GM12878 (cell line): ENCODE data around the gene PTCH2. TPM values are rescaled to one million over a fixed set of nuclear protein-coding genes. Genes with fewer than 3 reads are reported as not detected.

ENCODE experiments used
- ATAC-seq: fragments of 200-7000 bp; cut with Tn5 transposase; 3 replicates; pipeline ENCODE4 v1.9.1; 2020; ENCODE audit warnings: mild to moderate bottlenecking, moderate library complexity
- BruUV-seq: library from RNA; stranded (reverse); fragments of 400-500 nt; replicated peaks from 2 replicates; lab custom pipeline; 2021; lab: Mats Ljungman, UMichigan
- CTCF ChIA-PET: fragments of 300-600 bp; sonication (Branson Sonifier 250); formaldehyde crosslinking; extraction: SDS; loops from one replicate; lab custom pipeline; 2021; ENCODE audit warnings: inconsistent platforms; lab: Yijun Ruan, JAX
- POLR2A ChIA-PET: fragments of 350-600 bp; formaldehyde crosslinking; extraction: SDS; loops from one replicate; lab custom pipeline; 2021; ENCODE audit warnings: inconsistent platforms; lab: Charles Lee
- RAD21 ChIA-PET: fragments of 300-600 bp; sonication (Branson Sonifier 250); formaldehyde crosslinking; loops from one replicate; lab custom pipeline; 2023; ENCODE audit warnings: antibody characterized with exemption; ENCODE audit not compliant: unreplicated experiment; lab: Charles Lee
- SMC1A ChIA-PET: fragments of 300-600 bp; sonication (Branson Sonifier 250); formaldehyde crosslinking; loops from one replicate; lab custom pipeline; 2023; ENCODE audit not compliant: unreplicated experiment, uncharacterized antibody; lab: Charles Lee
- DNase-seq: peaks from one replicate; pipeline ENCODE4 v3.0.0-alpha.2; 2011; ENCODE audit warnings: low read depth, low spot score
- FAIRE-seq: peaks from 3 replicates; lab custom pipeline; 2011; peaks lifted over from hg19 to GRCh38; lab: Jason Lieb, UNC
- H2AFZ ChIP-seq: 2 replicates; pipeline ENCODE4 v1.6.0; 2011; ENCODE audit warnings: low read depth, low read length, control low read depth; ENCODE audit not compliant: control insufficient read depth
- H3K27ac ChIP-seq: 2 replicates; pipeline ENCODE4 v1.5.1; 2011; ENCODE audit warnings: control low read depth; ENCODE audit not compliant: control insufficient read depth, insufficient read depth
- H3K27me3 ChIP-seq, 2 experiments: replicated peaks in 1 of 2; 2 replicates each; pipeline versions ENCODE4 v1.6.0 to v1.6.1; 2011; ENCODE audit warnings: low read length in 1 of 2; ENCODE audit not compliant: control insufficient read depth in 2 of 2, insufficient read depth in 2 of 2
- H3K36me3 ChIP-seq, 2 experiments: 2 replicates each; pipeline ENCODE4 v1.5.1; 2011; ENCODE audit warnings: low read length in 1 of 2; ENCODE audit not compliant: control insufficient read depth in 2 of 2, insufficient read depth in 2 of 2
- H3K4me1 ChIP-seq: 2 replicates; pipeline ENCODE4 v1.6.1; 2011; ENCODE audit warnings: mild to moderate bottlenecking, low read length, moderate library complexity, mixed read lengths; ENCODE audit not compliant: control insufficient read depth, insufficient read depth
- H3K4me2 ChIP-seq: 2 replicates; pipeline ENCODE4 v1.6.0; 2011; ENCODE audit warnings: control low read depth; ENCODE audit not compliant: control insufficient read depth, insufficient read depth
- H3K4me3 ChIP-seq: fragments of 200-600 bp; sonication (generic); 2 replicates; pipeline ENCODE4 v1.5.1; 2016
- H3K79me2 ChIP-seq: 2 replicates; pipeline ENCODE4 v1.6.0; 2011; ENCODE audit warnings: low read length; ENCODE audit not compliant: control insufficient read depth, insufficient read depth
- H3K9ac ChIP-seq: 2 replicates; pipeline ENCODE4 v1.8.0; 2011; ENCODE audit warnings: low read length, control low read depth, mixed read lengths; ENCODE audit not compliant: control insufficient read depth, insufficient read depth
- H3K9me3 ChIP-seq: replicated peaks from 3 replicates; pipeline ENCODE4 v1.5.1; 2011; ENCODE audit warnings: mild to moderate bottlenecking, low read length; ENCODE audit not compliant: control insufficient read depth, insufficient read depth
- H4K20me1 ChIP-seq: 2 replicates; pipeline ENCODE4 v1.6.0; 2011; ENCODE audit not compliant: control insufficient read depth, insufficient read depth
- E2F8 ChIP-seq: fragments of 450-650 bp; IDR thresholded peaks from 2 replicates; pipeline ENCODE4 v1.6.1; 2018; ENCODE audit warnings: mild to moderate bottlenecking, low read depth, moderate library complexity; ENCODE audit not compliant: partially characterized antibody
- FOS ChIP-seq: IDR thresholded peaks from 3 replicates; pipeline ENCODE4 v1.6.1; 2011; ENCODE audit warnings: borderline replicate concordance; ENCODE audit not compliant: insufficient read length; ENCODE audit errors: extremely low read depth
- GABPA ChIP-seq: IDR thresholded peaks from 2 replicates; pipeline ENCODE4 v1.6.1; 2014; ENCODE audit warnings: antibody characterized with exemption, low read depth, mild to moderate bottlenecking, inconsistent platforms
- IRF3 ChIP-seq: fragments of 450-650 bp; IDR thresholded peaks from 2 replicates; pipeline ENCODE4 v1.6.1; 2014; ENCODE audit warnings: mild to moderate bottlenecking
- MEF2B ChIP-seq: fragments of 450-650 bp; IDR thresholded peaks from 2 replicates; pipeline ENCODE4 v1.6.1; 2018; ENCODE audit warnings: mild to moderate bottlenecking, moderate library complexity; ENCODE audit not compliant: partially characterized antibody, poor library complexity, severe bottlenecking
- NBN ChIP-seq: fragments of 450-650 bp; IDR thresholded peaks from 2 replicates; pipeline ENCODE4 v1.6.1; 2016
- POLR2AphosphoS5 ChIP-seq: IDR thresholded peaks from 2 replicates; pipeline ENCODE4 v1.6.1; 2011; ENCODE audit warnings: mild to moderate bottlenecking, low read length, inconsistent platforms
- RAD21 ChIP-seq: IDR thresholded peaks from 2 replicates; pipeline ENCODE4 v1.6.1; 2011; ENCODE audit warnings: mild to moderate bottlenecking, low read depth, low read length, moderate library complexity; ENCODE audit not compliant: insufficient read depth
- WRNIP1 ChIP-seq: IDR thresholded peaks from 2 replicates; pipeline ENCODE4 v1.6.1; 2011; ENCODE audit warnings: low read depth, low read length, improper control_type of control experiment, borderline replicate concordance
- ZBED1 ChIP-seq: IDR thresholded peaks from 2 replicates; pipeline ENCODE4 v1.6.1; 2016; ENCODE audit warnings: borderline replicate concordance
- ZZZ3 ChIP-seq: IDR thresholded peaks from 2 replicates; pipeline ENCODE4 v1.6.1; 2011; ENCODE audit warnings: low read depth; ENCODE audit not compliant: control insufficient read depth, insufficient read length
- WGBS: methylation state at CpG from one replicate; pipeline ENCODE4 v1.1.6; 2016; ENCODE audit warnings: low lambda C conversion rate; ENCODE audit not compliant: insufficient replicate concordance, insufficient coverage; ENCODE audit errors: missing lambda C conversion rate; 5-methylcytosine and 5-hydroxymethylcytosine counted together
- in situ Hi-C: fragments of 300-500 bp; cut with MboI; formaldehyde crosslinking; loops from 9 replicates; pipeline ENCODE4 v1.14.3; 2018; ENCODE audit warnings: mixed read lengths
- intact Hi-C: fragments of 100-400 bp; cut with micrococcal nuclease; formaldehyde crosslinking; loops from one replicate; pipeline ENCODE4 v1.14.2; 2022; ENCODE audit not compliant: unreplicated experiment
- polyA plus RNA-seq, 11 experiments: library from polyadenylated mRNA; depleted of rRNA in 4 of 11; unstranded in 6 of 11; stranded (reverse) in 5 of 11; fragments of >200 nt; fragmentation: Nextera tagmentation in 4 of 11; fragmentation: Illumina TruSeq in 1 of 11; extraction: Ambion mirVana in 4 of 11; extraction: Trizol in 1 of 11; gene quantifications; 1 replicate in 1 of 11; 2 replicates in 10 of 11; pipeline versions ENCODE4 v1.2.1 to v1.2.3, GENCODE V29; 2011 to 2016; ENCODE audit warnings: inconsistent platforms in 2 of 11, missing spikeins in 2 of 11, low read depth in 1 of 11
- total RNA-seq, 4 experiments: library from RNA; depleted of rRNA in 3 of 4; stranded (reverse); fragments of >200 nt in 3 of 4; fragmentation: Illumina TruSeq in 1 of 4; extraction: Trizol in 1 of 4; gene quantifications; 2 replicates each; pipeline versions ENCODE4 v1.2.1 to v1.2.3, GENCODE V29; 2013 to 2021

Gene PTCH2
- total and polyA plus RNA-seq, 10 of the 15 experiments (the other 5 are each of a cell fraction or from before 2014, with no cell fraction given): 0.03 to 8.4 (median 0.10) TPM

GRCh38 chr1:44803312-44804095 is 39.5 kb downstream of the PTCH2 start:
- Histone ChIP-seq H3K4me2 (no peak overlapping the region; the same call in 1 of the 2 replicates), H3K36me3 (peaks cover 6 to 9% of the 10 kb centered on the region in 2 experiments), H3K9ac (no peak overlapping the region), H3K27ac (no peak overlapping the region), H4K20me1 (no peaks in the 10 kb centered on the region), H3K4me1 (peaks cover 36% of the 10 kb centered on the region), H3K4me3 (no peak overlapping the region), H3K79me2 (peaks cover 21% of the 10 kb centered on the region), H3K9me3 (no peaks in the 10 kb centered on the region), H3K27me3 (no peaks in the 10 kb centered on the region), H2AFZ (no peak overlapping the region)
- ChIA-PET POLR2A (interaction anchor here (0.6 to 1.3 kb wide), 4 partner anchors 10 to 82 kb away, joined by 3 to 4 read pairs (median 4); no protein-coding TSS in a partner anchor), CTCF (no interaction called here), SMC1A (no interaction called here), RAD21 (no interaction called here)
- WGBS: 92% methylated on average over 13 of the region's 13 CpGs
- no TSS peak for BruUV-seq
- intact Hi-C loops (no loop called here), in situ Hi-C loops (no loop called here)
- no peak for TF ChIP-seq ZBED1
- no peak for TF ChIP-seq NBN
- 0 out of 2 replicates have a peak, but pooled peaks have one; percentile 23 for TF ChIP-seq POLR2AphosphoS5
- TF ChIP-seq ZZZ3: no peak
- TF ChIP-seq GABPA: no peak
- no peak for TF ChIP-seq FOS
- ATAC-seq: no peak
- no peak for FAIRE-seq
- DNase-seq: no peak

GRCh38 chr1:44803062-44803311 is 40.1 kb downstream of the PTCH2 start:
- no peak overlapping the region for H2AFZ ChIP-seq
- peaks cover 21% of the 10 kb centered on the region for H3K79me2 ChIP-seq
- H3K9me3 ChIP-seq: no peaks in the 10 kb centered on the region
- H3K27me3 ChIP-seq: no peaks in the 10 kb centered on the region
- peaks cover 6 to 9% of the 10 kb centered on the region in 2 experiments for H3K36me3 ChIP-seq
- BruUV-seq: no TSS peak
- POLR2A ChIA-PET: interaction anchor here (1.2 to 6.9 kb wide), 4 partner anchors 11 to 81 kb away, joined by 3 to 56 read pairs (median 4); no protein-coding TSS in a partner anchor
- H3K4me1 ChIP-seq: peaks cover 30% of the 10 kb centered on the region
- H3K9ac ChIP-seq: no peak overlapping the region
- FAIRE-seq (no peak), ATAC-seq (no peak), DNase-seq (no peak)
- no peak overlapping the region for H3K4me3 ChIP-seq
- H3K27ac ChIP-seq: no peak overlapping the region
- intact Hi-C loops: no loop called here
- CTCF ChIA-PET: no interaction called here
- 93% methylated on average over 9 of the region's 9 CpGs for WGBS
- SMC1A ChIA-PET: no interaction called here
- H4K20me1 ChIP-seq: no peaks in the 10 kb centered on the region
- H3K4me2 ChIP-seq: no peak overlapping the region; the same call in 1 of the 2 replicates
- in situ Hi-C loops: no loop called here
- RAD21 ChIA-PET: no interaction called here
- TF ChIP-seq MEF2B (no peak), RAD21 (no peak), IRF3 (no peak), E2F8 (no peak), WRNIP1 (no peak)
